Fibroblast of peridontal ligament (primary cell): ENCODE measurements around the gene GMCL1.
"Not testable (repeated sequence)": the region's sequence is repeated elsewhere in the genome, so short reads cannot be mapped to it uniquely, and the experiment has no call there.

Source experiments
- DNase-seq: peaks from one replicate; pipeline ENCODE4 v3.0.0-alpha.2; 2010; ENCODE audit errors: extremely low read depth

The GMCL1 gene

GRCh38 chr2:69807821-69808540 lies 21.5 kb upstream of the GMCL1 start:
- DNase-seq: no peak

GRCh38 chr2:69810550-69810949 lies 18.9 kb upstream of the GMCL1 start:
- DNase-seq: no peak

GRCh38 chr2:69811018-69811417 lies 18.4 kb upstream of the GMCL1 start:
- DNase-seq: no peak

- no peak for DNase-seq
Observed at GRCh38 chr2:69811591-69811990, 17.9 kb upstream of the GMCL1 start.

GRCh38 chr2:69815717-69816116 lies 13.7 kb upstream of the GMCL1 start:
- DNase-seq: no peak

GRCh38 chr2:69816923-69817542 lies 12.4 kb upstream of the GMCL1 start:
- peak; percentile 94 for DNase-seq

- DNase-seq: no peak
Observed at GRCh38 chr2:69817729-69818501, 11.5 kb upstream of the GMCL1 start.

GRCh38 chr2:69827796-69828540 lies 1.5 kb upstream of the GMCL1 start:
- DNase-seq: peak; percentile 56

GRCh38 chr2:69828938-69829255 lies 563 bp upstream of the GMCL1 start:
- no peak for DNase-seq

- DNase-seq: peak; percentile 19
Observed at GRCh38 chr2:69830045-69830905, 815 bp downstream of the GMCL1 start.

GRCh38 chr2:69830906-69831241 lies 1.4 kb downstream of the GMCL1 start:
- DNase-seq: not testable (repeated sequence)

- DNase-seq: no peak
Observed at GRCh38 chr2:69831354-69831905, 2.0 kb downstream of the GMCL1 start.

- DNase-seq: no peak
Observed at GRCh38 chr2:69833752-69834151, 4.3 kb downstream of the GMCL1 start.

GRCh38 chr2:69835666-69836065 lies 6.2 kb downstream of the GMCL1 start:
- no peak for DNase-seq

GRCh38 chr2:69836316-69836715 lies 6.9 kb downstream of the GMCL1 start:
- no peak for DNase-seq

GRCh38 chr2:69837533-69837932 lies 8.1 kb downstream of the GMCL1 start:
- no peak for DNase-seq

- DNase-seq: no peak
Observed at GRCh38 chr2:69843993-69844392, 14.5 kb downstream of the GMCL1 start.

- DNase-seq: no peak
Observed at GRCh38 chr2:69844560-69844959, 15.1 kb downstream of the GMCL1 start.

- no peak for DNase-seq
Observed at GRCh38 chr2:69846182-69847067, 17.0 kb downstream of the GMCL1 start.
